CD4-positive, alpha-beta T cell treated with Interleukin-17A for 1 hour (primary cell): ENCODE measurements around the gene MCCC2.
"Not testable (repeated sequence)": the region's sequence is repeated elsewhere in the genome, so short reads cannot be mapped to it uniquely, and the experiment has no call there.

ENCODE experiments used
- DNase-seq: peaks from one replicate; pipeline ENCODE4 v3.0.0-alpha.2; 2020

The MCCC2 gene

DNA sequence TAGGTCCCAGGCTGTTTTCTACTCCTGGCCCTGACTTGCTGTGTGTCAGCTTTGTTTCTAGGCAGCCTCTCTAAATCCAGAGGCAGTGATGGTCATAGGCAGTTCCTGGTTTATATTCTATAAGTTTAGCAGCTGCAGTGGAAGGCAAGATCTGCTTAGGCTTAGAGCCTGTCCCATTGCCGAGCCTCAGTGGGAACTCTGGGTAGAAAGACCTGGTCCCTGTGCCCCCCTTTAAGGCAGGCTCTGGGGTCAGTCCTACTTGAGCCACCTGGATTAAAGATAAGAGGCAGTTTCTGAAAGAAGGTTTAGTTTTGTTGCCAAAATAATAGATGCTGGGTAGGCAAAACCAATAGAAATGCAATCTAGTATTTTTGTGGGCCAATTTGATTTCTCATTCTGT, 13.6 kb downstream of the MCCC2 start:
- no peak for DNase-seq

DNA sequence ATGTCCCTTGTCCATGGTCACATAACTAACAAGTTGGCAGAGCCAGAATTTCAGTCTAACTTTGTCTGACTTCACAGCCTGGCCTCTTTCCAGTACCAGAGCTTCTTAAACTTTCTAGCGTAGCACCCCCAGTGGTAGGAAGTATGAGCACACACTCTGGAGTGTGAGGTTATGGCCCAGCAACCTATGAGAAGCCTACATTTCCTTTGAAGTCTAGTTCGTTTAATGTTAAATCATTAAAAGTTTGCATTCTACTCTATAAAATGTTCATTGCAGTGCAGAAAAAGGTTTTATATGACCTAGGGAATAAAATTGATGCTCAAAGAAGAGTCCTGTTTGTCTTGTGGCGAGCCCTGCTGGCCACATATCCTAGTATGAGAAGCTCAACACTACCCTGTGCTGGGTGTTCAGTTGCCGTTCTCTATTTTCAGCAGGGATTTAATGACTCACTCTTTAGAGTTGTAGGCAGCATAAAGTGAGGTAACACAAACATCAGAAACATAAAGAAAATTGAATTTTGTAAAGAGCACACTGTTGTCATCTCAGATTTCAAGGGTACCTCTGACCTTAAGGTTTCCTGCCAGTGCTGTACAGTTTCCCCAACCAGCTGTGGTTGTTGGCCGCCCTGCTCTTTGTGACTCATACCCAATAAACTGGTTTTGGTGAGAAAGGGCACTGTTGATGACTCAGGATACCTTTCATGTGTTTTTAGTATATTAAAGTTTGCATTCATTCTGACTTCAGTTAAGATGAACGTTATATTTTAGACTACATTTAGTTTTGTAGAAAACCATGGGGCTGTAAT, 14.3 kb downstream of the MCCC2 start:
- DNase-seq, result peak; percentile 77

DNA sequence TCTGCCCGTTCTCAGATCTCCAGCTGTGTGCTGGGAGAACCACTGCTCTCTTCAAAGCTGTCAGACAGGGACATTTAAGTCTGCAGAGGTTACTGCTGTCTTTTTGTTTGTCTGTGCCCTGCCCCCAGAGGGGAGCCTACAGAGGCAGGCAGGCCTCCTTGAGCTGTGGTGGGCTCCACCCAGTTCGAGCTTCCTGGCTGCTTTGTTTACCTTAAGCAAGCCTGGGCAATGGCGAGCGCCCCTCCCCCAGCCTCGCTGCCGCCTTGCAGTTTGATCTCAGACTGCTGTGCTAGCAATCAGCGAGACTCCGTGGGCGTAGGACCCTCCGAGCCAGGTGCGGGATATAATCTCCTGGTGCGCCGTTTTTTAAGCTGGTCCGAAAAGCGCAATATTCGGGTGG, 22.8 kb downstream of the MCCC2 start:
- DNase-seq, result not testable (repeated sequence)

DNA sequence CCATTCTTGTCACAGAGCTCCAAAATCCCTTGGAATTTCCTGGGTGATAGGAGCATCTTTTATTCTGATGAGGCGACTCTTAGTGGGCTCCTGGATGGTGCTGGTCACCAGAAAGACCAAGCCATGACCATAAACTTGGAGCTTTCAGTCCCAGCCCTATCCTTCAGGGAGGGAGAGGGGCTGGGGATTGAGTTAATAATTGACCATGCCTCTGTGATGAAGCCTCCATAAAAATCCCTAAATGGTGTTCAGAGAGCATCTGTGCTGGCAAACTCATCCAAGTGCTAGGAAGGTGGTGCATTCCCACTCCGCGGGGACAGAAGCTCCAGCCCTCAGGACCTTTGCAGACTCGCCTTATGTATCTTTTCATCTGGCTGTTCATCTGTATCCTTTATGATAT, 28.7 kb downstream of the MCCC2 start:
- DNase-seq, result no peak

DNA sequence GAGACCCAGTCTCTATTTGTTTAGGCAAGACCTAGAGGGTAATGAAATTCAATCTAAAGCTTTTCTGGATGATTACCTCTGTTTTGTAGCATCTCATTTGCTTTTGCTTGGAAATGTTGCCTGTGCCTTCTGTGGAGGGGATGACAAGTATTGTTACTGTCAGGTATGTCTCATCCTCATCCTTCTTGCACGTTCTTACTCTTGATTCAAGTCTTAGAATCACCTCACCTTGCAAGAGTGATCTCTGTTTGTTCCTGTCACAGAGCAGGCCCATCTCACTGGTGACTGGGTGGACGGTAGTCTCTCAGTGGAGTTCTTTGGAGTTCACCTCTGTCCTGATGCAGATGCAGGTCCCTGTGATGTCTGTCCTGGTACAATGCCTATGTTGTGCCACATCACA, 33.5 kb downstream of the MCCC2 start:
- no peak for DNase-seq

DNA sequence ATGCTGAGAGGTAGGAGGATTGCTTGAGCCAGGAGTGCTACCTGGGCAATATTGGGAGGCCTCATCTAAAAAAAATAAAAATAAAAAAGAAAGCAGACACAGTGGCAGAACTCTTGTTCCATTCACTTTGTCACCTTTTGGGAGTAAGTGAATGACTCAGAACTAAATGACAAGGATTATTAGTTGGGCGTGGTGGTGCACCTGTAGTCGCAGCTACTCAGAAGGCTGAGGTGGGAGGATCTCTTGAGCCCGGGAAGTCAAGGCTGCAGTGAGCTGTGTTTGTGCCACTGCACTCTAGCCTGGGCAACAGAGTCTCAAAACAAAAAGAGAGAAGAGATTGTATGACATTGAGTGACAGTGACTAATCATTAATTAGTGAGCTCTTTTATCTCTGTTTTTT, 34.1 kb downstream of the MCCC2 start:
- DNase-seq, result no peak

DNA sequence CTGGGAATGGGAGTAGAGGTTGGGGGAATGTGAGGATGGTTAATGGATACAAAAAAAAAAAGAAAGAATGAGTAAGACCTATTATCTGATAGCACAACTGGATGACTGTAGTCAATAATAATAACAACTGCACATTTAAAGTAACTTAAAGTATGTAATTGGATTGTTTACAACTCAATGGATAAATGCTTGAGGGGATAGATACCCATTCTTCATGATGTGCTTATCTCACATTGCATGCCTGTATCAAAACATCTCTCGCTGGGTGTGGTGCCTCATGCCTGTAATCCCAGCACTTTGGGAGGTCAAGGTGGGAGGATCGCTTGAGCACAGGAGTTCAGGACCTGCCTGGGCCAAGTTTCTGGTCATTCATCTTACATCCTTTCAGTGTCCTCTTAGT, 34.6 kb downstream of the MCCC2 start:
- no peak for DNase-seq

DNA sequence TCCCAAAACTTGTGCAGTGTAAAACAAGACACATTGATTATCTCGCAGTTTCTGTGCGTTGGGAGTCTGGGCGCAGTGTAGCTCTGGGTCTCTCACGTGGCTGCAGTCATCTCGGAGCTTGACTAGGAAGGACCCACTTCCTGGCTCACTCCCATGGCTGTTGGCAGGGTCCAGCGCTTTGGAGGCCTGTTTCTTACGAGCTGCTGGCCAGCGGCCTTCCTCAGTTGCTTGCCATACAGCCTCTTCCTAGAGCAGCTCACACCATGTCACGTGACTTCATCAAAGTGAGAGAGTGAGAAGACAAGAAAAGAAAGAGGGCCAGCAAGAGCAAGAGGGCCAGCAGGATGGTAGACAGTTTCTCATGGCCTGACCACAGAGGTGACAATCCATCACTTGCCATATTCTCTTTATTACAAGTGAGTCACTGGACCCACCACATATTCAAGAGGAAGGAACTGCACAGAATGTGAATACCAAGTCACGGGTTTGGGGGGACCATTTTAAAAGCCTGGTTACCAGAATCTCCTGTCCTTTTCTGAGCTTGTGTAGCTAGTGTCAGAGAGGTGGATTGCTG, 36.2 kb downstream of the MCCC2 start:
- no peak for DNase-seq

DNA sequence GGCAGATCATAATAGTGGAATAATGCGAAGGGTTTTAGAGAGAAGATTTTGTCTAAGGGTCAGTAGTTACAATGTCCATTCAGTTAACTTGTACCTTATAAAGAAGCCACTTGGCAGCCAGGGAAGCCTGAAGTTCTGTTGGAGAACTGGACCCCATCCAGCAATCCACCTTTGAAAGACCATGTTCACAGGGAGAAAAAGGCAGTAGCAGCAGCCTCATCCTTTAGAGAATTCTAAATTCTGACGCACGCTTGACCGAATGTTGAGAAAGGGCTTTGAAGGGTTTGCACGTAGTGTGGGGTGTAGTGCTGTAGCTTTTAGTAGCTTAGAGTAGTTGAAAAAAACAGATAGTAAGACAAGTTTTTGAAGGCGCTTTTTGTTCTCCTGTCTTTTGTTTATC, 42.8 kb downstream of the MCCC2 start:
- no peak for DNase-seq

DNA sequence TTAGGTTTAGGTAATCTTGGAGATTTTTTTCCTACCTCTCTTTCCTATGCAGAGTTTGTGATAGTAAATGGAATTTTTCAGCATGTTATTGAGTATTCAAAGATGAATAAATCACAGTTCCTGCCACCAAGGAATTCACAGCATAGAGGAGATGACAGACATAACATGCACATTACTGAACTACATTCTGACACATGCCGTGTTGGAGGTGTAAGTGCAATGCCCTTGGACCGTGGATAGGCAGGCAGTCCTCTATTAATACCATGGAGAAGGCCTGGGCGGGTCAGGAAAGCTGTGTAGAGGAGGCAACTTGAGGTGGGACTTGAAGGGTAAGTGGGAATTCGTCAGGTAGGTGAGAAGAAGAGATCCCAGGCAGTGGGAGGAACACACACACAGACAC, 43.9 kb downstream of the MCCC2 start:
- no peak for DNase-seq

DNA sequence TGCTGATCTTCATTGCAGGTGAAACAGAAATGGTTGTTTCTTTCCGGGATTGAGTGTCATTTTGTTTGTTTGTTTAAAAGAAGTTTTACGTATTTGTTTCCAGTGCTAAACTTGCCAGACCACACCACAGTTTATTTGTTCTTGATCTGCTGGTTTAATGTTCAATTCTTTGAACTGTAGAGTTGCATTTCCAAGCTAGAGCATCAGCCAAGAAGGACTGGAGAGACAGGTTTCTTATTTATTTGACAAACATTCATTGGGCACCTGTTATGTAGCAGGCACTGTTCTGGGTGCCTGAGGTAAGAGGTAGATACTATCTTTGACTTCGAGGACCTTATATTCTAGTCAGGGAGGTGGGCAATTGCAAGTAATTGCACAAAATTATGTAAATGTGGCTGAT, 45.0 kb downstream of the MCCC2 start:
- DNase-seq, result no peak

DNA sequence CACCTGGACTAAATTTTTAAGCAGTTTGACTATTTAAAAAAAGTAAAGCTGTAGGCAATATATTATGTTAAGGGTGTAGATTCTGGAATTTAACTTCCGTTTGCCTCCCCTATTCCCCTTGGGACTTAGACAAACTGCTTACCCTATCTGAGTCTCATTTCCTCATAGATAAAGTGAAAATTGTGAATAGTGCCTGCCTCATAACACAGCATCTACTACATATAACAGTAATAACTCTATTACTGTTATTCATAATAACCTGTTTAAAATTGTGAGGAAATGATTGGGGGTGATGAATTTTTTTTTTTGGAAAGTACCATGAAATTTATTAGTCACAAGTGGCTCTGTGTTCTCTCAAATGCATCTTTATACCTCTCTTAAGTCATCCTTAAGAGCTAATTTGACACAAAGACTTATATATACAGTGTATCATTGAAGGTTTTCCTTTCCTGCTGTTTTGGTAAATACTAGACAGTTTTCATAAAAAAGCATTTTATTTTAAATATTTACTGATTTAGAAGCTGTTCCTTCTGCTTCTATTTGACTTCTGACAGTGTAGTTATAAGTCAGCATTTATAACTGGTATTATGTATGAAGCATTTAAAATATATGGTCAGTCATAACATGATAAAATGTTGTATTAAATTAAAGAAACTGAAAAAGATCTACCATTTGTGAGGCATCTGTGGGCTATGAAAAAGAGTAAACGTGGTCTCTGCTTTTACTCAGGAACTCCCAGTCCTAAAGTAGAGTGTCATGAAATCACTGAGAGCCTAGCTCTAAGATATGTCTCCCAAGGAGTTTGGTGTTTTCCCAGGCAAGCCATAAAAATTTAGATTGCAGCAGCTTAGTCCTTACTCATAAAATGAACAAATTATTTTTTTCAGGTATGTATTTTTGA, 46.4 kb downstream of the MCCC2 start:
- no peak for DNase-seq

DNA sequence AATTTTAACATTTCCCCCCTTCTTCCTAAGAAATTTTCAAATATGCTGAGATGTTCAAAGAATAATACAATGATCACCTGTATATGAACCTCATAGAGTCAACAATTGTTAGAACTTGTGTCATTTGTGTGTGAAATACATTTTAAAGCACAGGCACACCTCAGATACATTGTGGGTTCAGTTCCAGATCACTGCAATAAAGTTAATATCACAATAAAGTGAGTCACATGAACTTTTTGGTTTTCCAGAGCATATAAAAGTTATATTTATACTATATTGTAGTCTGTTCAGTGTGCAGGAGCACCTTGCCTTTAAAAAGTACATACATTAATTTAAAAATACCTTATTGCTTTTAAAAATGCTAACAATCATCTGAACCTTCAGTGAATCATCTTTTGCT, 50.0 kb downstream of the MCCC2 start:
- no peak for DNase-seq

DNA sequence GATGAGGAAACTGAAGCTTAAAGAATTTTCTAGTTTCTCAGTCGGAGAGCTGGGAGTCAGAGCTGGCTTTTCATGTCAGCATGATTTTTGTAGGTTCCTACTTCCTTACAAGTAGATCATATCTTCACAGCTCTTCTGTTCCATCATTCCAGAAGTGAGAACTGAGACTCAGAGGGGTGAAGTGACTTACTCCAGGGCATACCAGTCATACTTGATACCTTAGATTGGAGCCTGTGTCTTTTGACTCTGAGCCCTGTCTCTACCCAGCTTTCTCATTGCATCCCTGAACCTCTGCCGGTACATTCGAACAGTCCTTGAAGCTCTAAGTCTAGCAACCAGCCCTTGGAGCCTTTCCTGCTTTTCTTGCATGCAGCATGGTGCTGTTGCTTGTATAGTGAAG, 53.3 kb downstream of the MCCC2 start:
- no peak for DNase-seq

DNA sequence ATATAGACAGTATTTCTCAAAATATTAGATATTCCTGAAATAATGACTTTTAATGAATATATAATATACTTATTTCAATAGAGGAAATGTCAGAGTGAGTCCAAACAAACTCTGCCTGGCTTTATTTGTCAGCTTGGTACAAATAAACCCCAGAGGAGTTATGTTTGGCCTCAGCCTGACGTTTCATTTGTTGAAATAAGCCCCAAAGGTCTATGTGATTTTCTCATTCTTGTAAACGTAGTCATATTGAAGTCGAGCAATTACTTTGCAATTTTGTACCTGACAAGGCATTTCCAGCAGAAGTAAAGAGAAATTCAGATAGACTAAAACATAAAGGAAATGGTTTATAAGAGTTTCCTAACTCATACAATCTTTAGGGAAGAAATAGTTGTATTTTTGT, 57.9 kb downstream of the MCCC2 start:
- no peak for DNase-seq

DNA sequence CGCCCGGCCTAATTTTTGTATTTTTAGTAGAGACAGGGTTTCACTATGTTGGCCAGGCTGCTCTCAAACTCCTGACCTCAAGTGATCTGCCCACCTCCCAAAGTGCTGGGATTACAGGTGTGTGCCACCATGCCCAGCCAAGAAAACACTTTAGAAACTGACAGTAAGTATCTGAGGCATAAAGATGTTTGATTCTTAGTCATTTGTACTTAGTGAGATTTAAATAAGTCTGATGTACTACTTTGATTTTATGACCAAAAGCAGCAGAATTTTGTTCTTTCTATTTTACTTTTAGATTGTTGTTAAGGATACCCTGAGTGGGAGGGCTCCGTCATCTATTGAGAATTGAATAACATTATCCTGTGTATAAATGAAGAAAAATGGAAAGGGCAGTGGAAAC, 63.8 kb downstream of the MCCC2 start:
- not testable (repeated sequence) for DNase-seq

DNA sequence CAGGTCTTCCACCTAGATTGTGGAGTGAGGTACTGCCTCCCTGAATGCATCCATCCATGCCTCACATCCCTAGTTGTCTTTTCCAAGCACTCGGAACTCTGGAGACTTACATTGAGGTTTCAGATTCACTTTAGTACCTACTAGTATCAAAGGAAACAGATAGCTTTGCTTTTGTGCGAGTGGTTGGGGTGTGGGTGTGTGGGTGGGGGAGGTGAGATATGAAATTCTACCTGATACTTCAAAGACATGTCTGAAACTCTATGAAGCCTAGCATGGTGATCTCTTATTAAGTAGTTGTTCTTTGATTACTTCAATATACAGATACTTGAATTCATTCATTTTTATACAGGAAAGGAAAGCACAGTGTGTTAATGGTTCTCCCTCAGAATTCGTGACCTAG, 64.4 kb downstream of the MCCC2 start:
- DNase-seq, result no peak

DNA sequence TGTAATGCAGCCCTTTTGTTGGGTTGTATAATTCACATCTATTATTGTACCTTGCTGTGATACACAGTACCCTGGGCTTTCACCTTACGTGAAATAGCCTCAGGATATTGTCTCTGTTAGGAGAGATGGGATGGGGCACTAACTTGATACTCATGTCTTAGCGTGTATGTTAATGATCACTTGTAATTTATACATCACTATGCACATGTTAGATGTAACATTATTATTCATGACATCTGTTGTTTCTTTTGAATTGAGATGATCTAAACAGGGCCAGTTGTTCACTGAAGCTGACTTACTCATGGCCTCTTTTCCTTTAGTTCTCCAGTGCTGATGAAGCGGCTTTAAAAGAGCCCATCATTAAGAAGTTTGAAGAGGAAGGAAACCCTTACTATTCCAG, 65.2 kb downstream of the MCCC2 start:
- DNase-seq, result no peak

DNA sequence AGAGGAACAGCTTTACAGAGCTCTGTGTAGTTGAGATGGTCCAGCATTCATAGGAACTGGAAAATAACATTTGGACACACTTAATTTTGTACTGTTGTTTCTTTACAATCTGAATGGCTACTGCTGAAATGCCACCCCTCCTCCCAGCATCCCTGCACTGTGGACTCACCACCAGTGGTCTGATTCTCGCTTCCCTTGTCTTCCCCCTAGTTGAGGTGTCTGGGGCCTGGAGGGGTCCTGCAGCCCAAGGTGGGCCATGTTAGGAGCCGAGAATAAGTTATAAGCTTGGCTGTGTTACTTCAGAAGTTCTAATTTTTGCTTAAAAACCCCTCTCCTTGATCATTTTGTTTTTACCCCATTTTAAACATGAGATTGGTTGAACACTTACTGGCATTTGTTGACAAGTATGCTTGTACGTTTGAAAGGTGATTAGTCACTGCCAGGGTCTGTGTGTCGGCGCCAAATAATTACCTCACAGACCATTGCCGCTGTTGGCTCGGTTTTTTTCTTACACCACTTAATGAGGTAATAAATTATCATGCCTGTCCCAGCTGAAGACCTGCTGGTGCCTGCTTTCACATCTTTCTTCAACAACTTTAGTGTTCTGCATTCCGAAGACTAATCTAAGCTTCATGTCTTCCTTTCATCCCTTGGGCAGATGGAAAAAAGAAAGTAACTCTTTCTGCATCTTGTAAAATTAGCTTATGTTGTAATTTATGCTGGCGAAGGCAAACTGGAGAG, 65.8 kb downstream of the MCCC2 start:
- no peak for DNase-seq

DNA sequence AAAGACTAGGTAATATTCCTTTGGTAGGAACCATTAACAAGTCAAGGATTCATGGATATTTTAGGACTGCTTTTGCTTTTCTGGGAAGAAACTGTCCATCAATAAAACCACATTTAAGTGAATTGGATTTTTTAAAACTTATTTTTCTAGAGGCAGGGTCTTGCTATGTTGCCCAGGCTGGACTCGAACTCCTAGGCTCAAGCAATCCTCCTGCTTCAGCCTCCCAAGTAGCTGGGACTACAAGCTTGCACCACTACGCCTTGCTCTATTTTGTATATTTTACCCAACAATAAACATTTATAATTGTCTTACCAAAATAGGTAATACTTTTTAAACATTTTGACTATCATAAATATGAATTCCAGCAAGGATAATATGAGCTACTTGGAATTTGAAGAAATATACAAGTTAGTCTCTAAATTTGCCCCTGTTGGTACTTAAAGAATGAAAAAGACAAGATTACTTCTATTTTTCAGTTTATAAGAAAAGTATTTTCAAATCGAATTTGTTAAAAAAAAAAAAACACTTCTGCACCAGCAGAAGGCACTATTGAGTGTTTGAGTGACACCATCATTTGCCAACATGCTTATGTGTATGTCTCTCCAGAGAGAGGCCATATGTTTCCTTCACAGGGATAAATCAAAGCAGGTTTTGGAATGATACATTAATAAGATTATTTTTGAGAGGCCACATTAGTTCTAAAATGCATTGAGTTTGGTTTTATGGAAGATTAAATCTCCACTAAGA, 71.9 kb downstream of the MCCC2 start:
- no peak for DNase-seq

DNA sequence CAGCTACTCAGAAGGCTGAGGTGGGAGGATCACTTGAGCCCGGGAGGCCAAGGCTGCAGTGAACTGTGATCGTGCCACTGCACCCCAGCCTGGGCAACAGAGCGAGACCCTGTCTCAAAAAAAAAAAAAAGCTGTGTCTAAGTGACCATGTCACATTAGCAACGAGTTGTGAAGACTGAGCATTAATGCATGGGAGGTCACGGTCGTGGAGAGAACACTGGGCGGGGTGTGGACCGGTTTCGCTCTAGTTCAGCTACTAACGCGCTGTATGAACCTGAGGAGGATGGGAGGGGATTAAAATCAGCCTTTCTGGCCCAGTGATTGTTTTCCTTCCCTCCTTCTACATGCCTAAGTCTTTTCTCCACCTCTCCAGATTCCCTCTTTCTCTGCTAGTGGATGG, 75.2 kb downstream of the MCCC2 start:
- no peak for DNase-seq

DNA sequence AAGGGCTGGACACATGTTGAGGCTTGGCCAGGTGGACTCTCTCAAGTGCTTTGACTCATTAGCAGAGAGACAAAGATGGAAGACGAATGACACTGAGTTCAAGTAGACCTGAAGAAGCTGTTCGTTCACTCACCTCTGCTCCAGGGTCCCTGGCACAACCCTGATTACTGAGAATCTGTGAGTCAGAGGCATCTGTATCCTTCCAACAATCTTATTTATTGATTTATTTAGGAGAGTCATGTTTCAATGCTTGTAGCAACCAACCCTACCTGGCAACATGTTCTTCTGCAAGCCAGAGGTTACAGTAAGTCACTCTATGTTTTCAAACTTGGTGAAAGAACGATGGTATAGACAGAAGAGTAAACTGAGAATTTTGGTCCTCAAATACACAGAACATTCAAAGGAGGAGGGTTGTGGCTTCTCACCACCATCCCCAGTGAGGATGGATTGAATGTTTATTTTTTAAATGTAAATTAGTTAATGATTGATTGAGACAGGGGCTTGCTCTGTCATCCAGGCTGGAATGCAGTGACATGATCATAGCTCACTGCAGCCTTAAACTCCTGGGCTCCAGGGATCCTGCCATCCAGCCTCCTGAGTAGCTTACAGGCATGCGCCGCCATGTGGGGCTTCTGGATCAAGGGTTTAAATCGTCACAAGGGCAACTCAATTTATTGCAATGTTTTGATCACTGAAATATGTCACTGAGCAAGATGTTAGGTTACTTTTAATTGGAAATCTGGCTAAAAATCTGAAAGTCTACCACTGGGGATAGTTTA, 76.2 kb downstream of the MCCC2 start:
- no peak for DNase-seq
